Right ventricle myocardium inferior (tissue), 1 donor: ENCODE data around the gene EIF4G3. TPM values are rescaled to one million over a fixed set of nuclear protein-coding genes. Genes with fewer than 3 reads are reported as not detected.
"Not testable (repeated sequence)": the region's sequence is repeated elsewhere in the genome, so short reads cannot be mapped to it uniquely, and the experiment has no call there.

Experiments used
- ATAC-seq: fragments of 200-7000 bp; cut with Tn5 transposase; one replicate; pipeline ENCODE4 v1.9.1; 2020; ENCODE audit warnings: mild to moderate bottlenecking, moderate library complexity
- DNase-seq: peaks from one replicate; pipeline ENCODE4 v3.0.0; 2021; ENCODE audit errors: missing footprints
- intact Hi-C: fragments of 100-400 bp; cut with DNase I; formaldehyde crosslinking; loops from one replicate; pipeline ENCODE4 v1.11.0; 2022
- total RNA-seq: library from RNA; stranded (reverse); fragmentation: NEBNext Ultra II Directional; extraction: Animal tissue kit (Norgen Biotek cat#: 25700); gene quantifications from one replicate; pipeline ENCODE4 v1.2.1, GENCODE V29; 2021
- donor health status: DM: no; HTN: yes; CAD: no; lungs with severe emphysema.

EIF4G3 gene
- total RNA-seq, 1 donor from 2014 or later, result 25.6 TPM

DNA sequence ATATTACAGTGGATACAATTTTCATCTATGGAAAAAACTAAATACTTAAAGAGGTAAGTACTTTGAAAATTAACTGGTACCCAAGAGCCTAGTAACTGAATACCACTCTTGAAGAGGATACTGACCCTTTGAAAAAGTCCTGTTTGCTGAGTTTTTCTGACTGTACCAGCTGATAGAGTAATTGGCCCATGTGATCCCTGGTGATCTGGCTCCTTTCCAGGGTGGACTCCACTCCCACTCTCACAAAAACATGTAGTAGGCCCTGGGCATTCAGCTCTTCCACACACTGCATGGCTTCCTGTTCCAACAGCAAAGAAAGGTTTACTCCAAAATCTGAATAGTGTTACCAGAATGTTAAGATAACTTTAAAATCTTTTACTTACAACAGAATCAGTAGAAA lies 336.0 kb downstream of the EIF4G3 start:
- intact Hi-C loops, result no loop called here
- no peak for DNase-seq
- no peak for ATAC-seq

GRCh38 chr1:20837554-20838192 lies 339.0 kb downstream of the EIF4G3 start:
- DNase-seq, result no peak
- intact Hi-C loops, result no loop called here
- no peak for ATAC-seq

DNA sequence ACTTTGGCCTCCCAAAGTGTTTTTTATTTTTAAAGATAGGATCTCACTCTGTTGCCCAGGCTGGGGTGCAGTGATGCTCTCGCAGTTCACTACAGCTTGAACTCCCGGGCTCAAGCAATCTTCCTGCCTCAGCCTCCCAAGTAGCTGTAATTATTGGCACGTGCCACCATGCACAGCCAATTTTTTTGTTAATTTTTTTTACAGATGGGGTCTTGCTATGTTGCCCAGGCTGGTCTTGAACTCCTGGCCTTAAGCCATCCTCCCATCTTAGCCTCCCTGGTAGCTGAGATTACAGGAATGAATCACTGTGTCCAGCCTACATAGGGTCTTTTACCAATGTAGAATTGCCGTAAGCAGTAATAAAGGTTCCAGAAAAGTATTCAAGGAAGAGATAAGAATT lies 340.5 kb downstream of the EIF4G3 start:
- intact Hi-C loops, result no loop called here
- DNase-seq (no peak), ATAC-seq (no peak)

DNA sequence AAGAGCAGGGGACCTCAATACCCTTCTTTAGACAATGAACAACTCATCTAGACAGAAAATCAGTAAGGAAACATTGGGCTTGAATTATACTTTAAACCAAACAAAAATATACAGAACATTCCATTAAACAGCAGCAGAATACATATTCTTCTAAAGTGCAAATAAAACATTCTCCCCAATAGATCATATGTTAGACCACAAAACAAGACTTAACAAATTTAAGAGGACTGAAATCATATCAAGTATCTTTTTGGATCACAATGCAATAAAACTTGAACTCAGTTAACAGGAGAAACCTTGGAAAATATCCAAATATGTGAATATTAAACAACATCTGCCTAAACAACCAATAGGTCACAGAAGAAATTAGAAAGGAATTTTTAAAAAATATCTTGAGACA lies 341.9 kb downstream of the EIF4G3 start:
- no peak for DNase-seq
- intact Hi-C loops, result no loop called here
- ATAC-seq, result no peak

DNA sequence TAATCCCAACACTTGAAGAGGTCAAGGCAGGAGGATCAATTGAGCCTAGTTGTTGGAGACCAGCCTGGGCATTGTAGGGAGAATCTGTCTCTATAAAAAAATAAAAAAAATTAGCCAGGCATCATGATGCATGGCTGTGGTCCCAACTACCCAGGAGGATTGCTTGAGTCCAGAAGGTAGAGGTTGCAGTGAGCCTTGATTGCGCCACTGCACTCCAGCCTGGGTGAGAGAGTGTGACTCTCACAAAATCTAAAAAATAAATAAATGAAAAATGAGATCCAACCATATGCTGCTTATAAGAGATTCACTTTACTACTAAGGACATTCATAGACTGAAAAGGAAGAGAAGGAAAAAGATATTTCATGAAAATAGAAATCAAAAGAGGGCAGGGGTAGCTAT lies 342.5 kb downstream of the EIF4G3 start:
- no peak for ATAC-seq
- intact Hi-C loops, result no loop called here
- DNase-seq, result no peak

- intact Hi-C loops, result no loop called here
- ATAC-seq, result no peak
- DNase-seq, result no peak
Measured at GRCh38 chr1:20830378-20830777, 346.3 kb downstream of the EIF4G3 start.

DNA sequence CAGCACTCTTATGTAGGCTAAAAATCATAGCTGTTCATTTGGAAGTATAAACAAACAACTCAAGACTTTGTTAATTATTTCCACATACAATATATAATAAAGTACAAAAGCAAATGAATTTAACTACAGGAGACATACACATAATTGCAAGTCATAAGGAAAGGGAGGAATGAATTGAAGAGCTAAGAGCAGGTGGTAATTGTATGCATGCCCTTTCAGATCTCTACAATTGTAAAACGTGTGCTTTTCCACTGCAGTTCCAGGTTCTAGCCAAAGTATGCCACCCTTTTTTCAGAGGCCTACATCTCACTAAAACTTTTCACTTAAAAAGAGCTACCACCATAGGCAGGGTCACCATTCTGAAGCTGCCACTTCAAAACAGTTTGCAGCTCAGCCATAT lies 346.8 kb downstream of the EIF4G3 start:
- ATAC-seq, result no peak
- DNase-seq, result no peak
- intact Hi-C loops, result no loop called here

GRCh38 chr1:20829531-20829930 lies 347.2 kb downstream of the EIF4G3 start:
- intact Hi-C loops, result no loop called here
- ATAC-seq, result no peak
- no peak for DNase-seq

DNA sequence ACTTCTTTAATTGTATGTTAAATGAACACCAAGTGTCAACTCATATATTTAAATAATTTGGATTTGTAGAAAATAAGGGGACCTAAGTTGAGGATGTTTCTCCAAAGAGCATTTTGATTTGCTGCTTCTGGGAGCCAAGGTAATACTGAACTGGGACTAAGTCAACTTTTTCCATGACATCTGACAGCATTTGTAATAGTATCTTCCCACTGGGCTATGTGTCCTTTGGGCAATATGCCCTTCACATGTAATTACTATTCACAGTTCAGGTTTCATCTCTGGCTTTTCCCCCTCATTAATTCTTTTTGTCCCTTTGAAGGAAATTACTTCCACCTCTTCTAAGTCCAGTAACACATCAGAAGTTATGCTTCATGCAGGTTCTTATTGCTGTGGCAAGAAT lies 352.9 kb downstream of the EIF4G3 start:
- DNase-seq (no peak), ATAC-seq (no peak)
- intact Hi-C loops, result no loop called here

- intact Hi-C loops, result no loop called here
- ATAC-seq, result no peak
Measured at GRCh38 chr1:20821466-20821865, 355.2 kb downstream of the EIF4G3 start.

GRCh38 chr1:20819818-20820217 lies 356.9 kb downstream of the EIF4G3 start:
- ATAC-seq (no peak), DNase-seq (no peak)
- intact Hi-C loops, result no loop called here

More at GRCh38 chr1:20821466-20821865, 355.2 kb downstream of the EIF4G3 start:
- no peak for DNase-seq

DNA sequence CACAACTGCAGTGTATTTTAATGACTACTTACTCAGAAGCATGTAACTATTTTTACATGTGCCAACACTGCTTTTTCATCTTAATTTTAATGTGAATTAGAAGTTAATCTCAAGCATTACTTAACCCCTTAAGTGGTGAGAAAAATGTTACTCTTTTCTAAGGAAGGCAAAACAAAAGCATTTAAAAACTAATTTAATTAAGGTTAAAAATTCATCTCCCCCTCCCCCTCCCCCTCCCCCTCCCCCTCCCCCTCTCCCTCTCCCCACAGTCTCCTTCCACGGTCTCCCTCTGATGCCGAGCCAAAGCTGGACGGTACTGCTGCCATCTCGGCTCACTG lies 362.2 kb downstream of the EIF4G3 start:
- DNase-seq (no peak), ATAC-seq (no peak)
- intact Hi-C loops, result no loop called here

DNA sequence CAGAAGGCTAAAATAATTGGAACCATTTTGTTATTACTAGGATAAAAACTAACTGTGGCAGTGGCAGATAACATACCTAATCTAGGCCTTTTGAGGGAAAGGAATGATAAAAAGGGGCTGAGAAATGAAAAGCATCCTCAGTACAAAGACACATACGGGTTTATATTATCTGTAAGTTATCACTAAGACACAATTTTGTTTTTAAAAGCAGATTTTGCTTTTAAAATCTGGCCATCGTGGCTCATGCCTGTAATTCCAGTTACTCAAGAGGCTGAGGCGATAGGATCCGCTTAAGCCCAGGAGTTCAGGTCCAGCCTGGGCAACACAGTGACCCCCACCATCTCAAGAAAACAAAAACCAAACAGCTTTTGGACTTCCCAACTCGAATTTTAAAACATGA lies 364.8 kb downstream of the EIF4G3 start:
- intact Hi-C loops, result no loop called here
- no peak for DNase-seq
- no peak for ATAC-seq

DNA sequence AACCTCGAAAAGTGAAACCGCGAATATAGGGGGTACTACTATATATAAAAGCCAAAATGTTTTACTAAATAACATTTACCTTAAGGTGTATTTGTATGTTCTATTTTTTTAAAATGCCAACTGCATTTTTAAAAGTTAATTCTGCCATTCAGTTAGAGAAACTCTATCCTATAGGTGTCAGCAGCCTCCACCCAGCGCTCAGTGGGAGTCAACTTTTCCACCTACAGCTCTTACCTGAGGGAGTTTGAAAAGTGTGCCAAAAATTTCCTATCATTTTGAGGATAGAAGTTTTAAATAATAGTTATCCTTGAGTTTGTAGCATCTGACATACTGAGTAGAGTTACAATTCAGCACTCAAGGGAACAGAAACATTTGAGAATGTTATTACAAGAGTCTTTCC lies 383.5 kb downstream of the EIF4G3 start:
- ATAC-seq (no peak), DNase-seq (no peak)
- intact Hi-C loops, result no loop called here

DNA sequence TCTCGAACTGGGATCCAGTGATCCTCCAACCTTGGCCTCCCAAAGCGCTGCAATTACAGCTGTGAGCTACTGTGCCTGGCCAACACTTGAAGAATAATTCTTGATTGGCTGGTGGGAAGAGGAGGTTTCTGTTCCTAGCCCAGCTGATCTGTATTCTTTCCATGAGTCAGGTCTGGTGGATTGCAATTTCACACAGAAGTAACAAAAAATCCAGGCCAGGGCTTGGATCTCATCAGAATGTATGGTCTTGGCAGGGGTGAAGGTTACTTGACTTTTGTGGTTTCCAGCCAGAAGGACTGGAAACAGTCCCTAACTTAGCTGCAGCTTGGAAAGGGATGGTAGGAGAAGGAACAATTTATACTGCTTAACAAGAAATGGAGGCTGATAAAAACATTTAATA lies 384.5 kb downstream of the EIF4G3 start:
- no peak for ATAC-seq
- DNase-seq, result no peak
- intact Hi-C loops, result no loop called here

DNA sequence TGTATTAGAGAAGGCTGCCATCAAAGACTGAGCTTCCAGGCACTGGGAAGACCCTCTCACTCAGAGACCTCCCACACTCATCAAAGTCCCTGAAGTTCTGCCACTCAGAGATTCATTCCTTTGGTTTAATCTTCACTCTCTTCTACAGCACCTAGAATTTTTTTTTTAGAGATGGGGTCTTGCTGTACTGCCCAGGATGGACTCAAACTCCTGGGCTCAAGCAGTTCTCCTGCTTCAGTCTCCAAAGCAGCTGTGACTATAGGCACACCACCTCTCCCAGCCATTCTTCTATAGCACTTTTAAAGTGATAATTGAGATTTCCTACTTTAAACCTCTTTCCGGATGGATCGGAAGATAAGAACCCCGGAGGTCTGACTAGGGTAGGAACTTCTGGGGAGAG lies 385.9 kb downstream of the EIF4G3 start:
- ATAC-seq, result no peak
- intact Hi-C loops, result no loop called here

GRCh38 chr1:20789598-20789997 lies 387.1 kb downstream of the EIF4G3 start:
- ATAC-seq, DNase-seq, intact Hi-C loops: not testable (repeated sequence)

More for the DNA sequence above, 385.9 kb downstream of the EIF4G3 start:
- DNase-seq, result no peak

DNA sequence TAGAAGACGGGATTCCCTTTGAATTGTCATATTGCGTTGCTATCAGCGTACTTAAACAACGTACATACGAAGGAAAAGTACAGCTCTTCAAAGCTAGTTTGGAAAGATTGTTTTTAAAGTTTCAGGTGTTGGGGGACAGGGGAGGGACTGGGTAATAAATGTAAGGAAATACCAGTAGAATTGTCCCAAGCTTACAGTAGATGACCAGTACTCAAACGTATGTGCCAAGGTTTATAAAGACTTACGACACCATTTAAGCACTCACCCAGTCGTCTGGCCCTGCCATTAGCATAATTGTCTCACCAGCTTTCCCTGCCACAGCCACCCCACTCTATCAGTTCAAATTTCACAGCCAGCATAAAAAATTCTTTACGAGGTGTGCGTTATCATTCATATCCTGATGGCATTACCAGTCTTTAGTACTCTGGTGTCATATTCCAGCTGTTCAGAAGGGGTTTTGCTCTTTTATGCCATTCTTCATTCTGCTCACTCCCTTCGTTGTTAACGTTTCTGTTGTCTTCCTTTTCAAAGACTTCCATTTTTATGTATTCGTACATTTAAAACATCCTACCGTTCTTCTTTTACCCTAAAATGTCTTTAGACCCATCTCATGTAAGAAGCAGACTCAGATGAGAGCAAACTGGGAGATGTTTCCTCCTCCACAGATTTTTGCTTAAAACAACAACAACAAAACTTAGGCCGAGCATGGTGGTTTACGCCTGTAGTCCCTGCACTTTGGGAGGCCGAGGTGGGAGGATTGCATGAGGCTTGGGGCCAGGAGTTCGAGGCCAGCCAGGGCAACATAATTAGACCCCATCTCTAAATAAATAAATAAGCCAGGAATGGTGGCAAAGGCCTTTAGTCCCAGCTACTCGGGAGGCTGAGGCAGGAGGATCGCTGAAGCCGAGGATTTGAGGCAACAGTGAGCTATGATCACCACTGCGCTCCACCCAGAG lies 388.6 kb downstream of the EIF4G3 start:
- no peak for ATAC-seq
- intact Hi-C loops, result no loop called here
- DNase-seq, result no peak

- DNase-seq (peak; percentile 90), ATAC-seq (peak; percentile 85)
- intact Hi-C loops, result no loop called here
Measured at GRCh38 chr1:20787029-20787839, 389.5 kb downstream of the EIF4G3 start, which contains the start of gene HP1BP3. Gene HP1BP3, minus strand, starts transcription at chr1:20787307. Its CDS starts 6,867 bp downstream, at chr1:20780440.
